H7 (cell line): ENCODE results near the gene TUBA4A. TPM values are rescaled to one million over a fixed set of nuclear protein-coding genes. Genes with fewer than 3 reads are reported as not detected.
"Not testable (repeated sequence)": the region's sequence is repeated elsewhere in the genome, so short reads cannot be mapped to it uniquely, and the experiment has no call there.

Experiments used
- DNase-seq: peaks from one replicate; pipeline ENCODE4 v3.0.0; 2012
- H3K27me3 ChIP-seq: 2 replicates; pipeline ENCODE4 v1.6.0; 2011; ENCODE audit warnings: mild to moderate bottlenecking, low read length; ENCODE audit not compliant: control insufficient read depth, insufficient read depth
- H3K36me3 ChIP-seq: replicated peaks from 2 replicates; pipeline ENCODE4 v1.5.1; 2011; ENCODE audit warnings: low read length; ENCODE audit not compliant: control insufficient read depth, insufficient read depth
- H3K4me3 ChIP-seq: 2 replicates; pipeline ENCODE4 v1.5.1; 2011; ENCODE audit warnings: low read depth, mild to moderate bottlenecking, control low read depth, low read length, moderate library complexity; ENCODE audit not compliant: insufficient read depth
- total RNA-seq: library from RNA; depleted of rRNA; stranded (reverse); fragments of >200 nt; shearing (Covaris generic); gene quantifications from 2 replicates; pipeline ENCODE4 v1.2.3, GENCODE V29; 2014

TUBA4A gene
- total RNA-seq, 1 experiment from 2014 or later = 20.3 TPM

- Histone ChIP-seq H3K27me3 (peaks cover 9% of the 10 kb centered on the region), H3K36me3 (no peaks in the 10 kb centered on the region), H3K4me3 (no peak overlapping the region)
- no peak for DNase-seq
Measured at GRCh38 chr2:219291394-219291793, 37.7 kb upstream of the TUBA4A start.

GRCh38 chr2:219290381-219291171 is 36.9 kb upstream of the TUBA4A start:
- no peak for DNase-seq
- no peak overlapping the region for H3K4me3 ChIP-seq
- peaks cover 8% of the 10 kb centered on the region for H3K27me3 ChIP-seq
- H3K36me3 ChIP-seq = no peaks in the 10 kb centered on the region

GRCh38 chr2:219289537-219290361 is 36.0 kb upstream of the TUBA4A start:
- Histone ChIP-seq H3K4me3 (no peak overlapping the region), H3K27me3 (peaks cover 3% of the 10 kb centered on the region; the same call in 1 of the 2 replicates)
- DNase-seq = no peak

GRCh38 chr2:219289195-219289536 is 35.4 kb upstream of the TUBA4A start:
- peaks cover 1% of the 10 kb centered on the region; the same call in 1 of the 2 replicates for H3K36me3 ChIP-seq
- no peak overlapping the region for H3K4me3 ChIP-seq
- DNase-seq = no peak
- H3K27me3 ChIP-seq = peaks cover 3% of the 10 kb centered on the region; the same call in 1 of the 2 replicates

More at GRCh38 chr2:219289537-219290361, 36.0 kb upstream of the TUBA4A start:
- no peaks in the 10 kb centered on the region for H3K36me3 ChIP-seq

GRCh38 chr2:219287580-219288265 is 34.0 kb upstream of the TUBA4A start:
- DNase-seq = no peak
- Histone ChIP-seq H3K4me3 (no peak overlapping the region), H3K27me3 (no peaks in the 10 kb centered on the region; the same call in 1 of the 2 replicates), H3K36me3 (peaks cover 1% of the 10 kb centered on the region; the same call in 1 of the 2 replicates)

GRCh38 chr2:219287116-219287440 is 33.4 kb upstream of the TUBA4A start:
- not testable (repeated sequence) for H3K4me3 ChIP-seq, DNase-seq, H3K27me3 ChIP-seq, H3K36me3 ChIP-seq

- DNase-seq = peak; percentile 58
- Histone ChIP-seq H3K4me3 (no peak overlapping the region), H3K27me3 (no peaks in the 10 kb centered on the region), H3K36me3 (peaks cover 3% of the 10 kb centered on the region; the same call in 1 of the 2 replicates)
Measured at GRCh38 chr2:219286436-219287115, 32.9 kb upstream of the TUBA4A start.

- H3K27me3 ChIP-seq = no peaks in the 10 kb centered on the region
- H3K36me3 ChIP-seq = peaks cover 3% of the 10 kb centered on the region; the same call in 1 of the 2 replicates
- peak; percentile 96 for DNase-seq
- no peak overlapping the region for H3K4me3 ChIP-seq
Measured at GRCh38 chr2:219285894-219286425, 32.2 kb upstream of the TUBA4A start.

- peak; percentile 39 for DNase-seq
- H3K36me3 ChIP-seq = peaks cover 3% of the 10 kb centered on the region
- H3K27me3 ChIP-seq = no peaks in the 10 kb centered on the region
- no peak overlapping the region for H3K4me3 ChIP-seq
Measured at GRCh38 chr2:219285373-219285735, 31.6 kb upstream of the TUBA4A start.

- DNase-seq = peak; percentile 37
- H3K36me3 ChIP-seq = peaks cover 3% of the 10 kb centered on the region
- no peaks in the 10 kb centered on the region; the same call in 1 of the 2 replicates for H3K27me3 ChIP-seq
- no peak overlapping the region for H3K4me3 ChIP-seq
Measured at GRCh38 chr2:219284501-219285372, 31.0 kb upstream of the TUBA4A start.

GRCh38 chr2:219282943-219283581 is 29.3 kb upstream of the TUBA4A start:
- no peak for DNase-seq
- Histone ChIP-seq H3K27me3 (no peaks in the 10 kb centered on the region; the same call in 1 of the 2 replicates), H3K36me3 (peaks cover 3% of the 10 kb centered on the region), H3K4me3 (no peak overlapping the region)

GRCh38 chr2:219282375-219282774 is 28.7 kb upstream of the TUBA4A start:
- no peak for DNase-seq
- no peak overlapping the region for H3K4me3 ChIP-seq
- H3K27me3 ChIP-seq = no peaks in the 10 kb centered on the region; the same call in 1 of the 2 replicates
- H3K36me3 ChIP-seq = peaks cover 3% of the 10 kb centered on the region

- no peaks in the 10 kb centered on the region; the same call in 1 of the 2 replicates for H3K27me3 ChIP-seq
- peaks cover 3% of the 10 kb centered on the region for H3K36me3 ChIP-seq
- no peak overlapping the region for H3K4me3 ChIP-seq
- DNase-seq = peak; percentile 23
Measured at GRCh38 chr2:219281588-219281987, 27.9 kb upstream of the TUBA4A start.
